Hair follicle dermal papilla cell (primary cell): ENCODE data around the gene TMPRSS5. TPM values are rescaled to one million over a fixed set of nuclear protein-coding genes. Genes with fewer than 3 reads are reported as not detected.

Source experiments
- small RNA-seq: library from RNA; depleted of rRNA; stranded (forward); fragments of <200 nt; gene quantifications from one replicate; pipeline ENCODE3, GENCODE V24; 2012
- total RNA-seq: library from RNA; depleted of rRNA; stranded (reverse); fragments of >200 nt; gene quantifications from 2 replicates; pipeline ENCODE4 v1.2.3, GENCODE V29; 2012

TMPRSS5 gene
- 0.24 and 0.32 TPM in 2 replicates for total RNA-seq

DNA sequence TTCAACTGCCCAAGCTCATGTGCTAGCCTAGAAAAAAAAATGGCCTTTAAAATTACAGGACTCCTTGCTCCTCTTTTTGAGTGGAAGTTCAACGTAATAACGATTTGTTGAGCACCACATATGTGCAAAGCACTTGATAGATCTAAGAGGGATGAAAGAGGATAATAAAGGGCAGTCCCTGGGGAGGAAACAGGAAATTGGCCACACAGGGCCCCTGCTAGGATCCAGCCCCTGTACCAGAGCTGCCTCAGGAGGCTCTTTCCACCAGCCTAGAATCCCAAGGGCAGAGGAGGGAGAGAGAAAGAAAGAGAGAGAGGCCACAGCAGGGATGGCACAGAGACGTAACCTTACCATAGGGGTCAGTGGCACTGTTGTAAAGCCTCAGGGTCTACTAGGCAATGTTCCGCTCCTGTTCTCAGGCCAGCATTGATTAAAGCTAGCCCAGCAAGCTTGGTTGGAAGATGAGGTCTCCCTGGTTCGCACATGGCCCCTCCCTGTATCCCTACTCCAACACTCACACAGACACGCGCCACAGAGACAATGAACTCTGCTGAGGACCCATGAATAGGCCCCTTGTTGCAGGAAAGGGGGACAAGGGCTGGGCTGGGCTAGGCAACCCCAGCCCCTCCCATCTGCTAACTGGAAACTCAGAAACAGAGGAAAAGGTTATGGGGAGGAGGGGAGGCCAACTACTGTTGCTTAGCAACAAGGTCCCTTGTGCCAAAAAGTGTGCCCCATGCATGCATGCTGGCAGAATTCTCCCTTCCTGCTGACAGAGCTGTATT is at the start of gene TMPRSS5:
Gene TMPRSS5 (minus strand): TSS at position 438 of the 785 bp plus-strand sequence. CDS start 84 bp downstream, at position 354.

Small RNA genes within 50 kb of the gene (small RNA-seq; reads per million reads assigned to genes)
- gene RPS29P19, result not detected

Other genes with a start within 250 kb of the TMPRSS5 start
- not detected in 2 replicates for gene DRD2, start 230.9 kb downstream of the TMPRSS5 start, total RNA-seq
- gene ZW10, start 67.4 kb upstream of the TMPRSS5 start, total RNA-seq, result 18.3 and 21.4 TPM in 2 replicates
- not detected in 2 replicates for gene CLDN25, start 73.5 kb upstream of the TMPRSS5 start, total RNA-seq
- gene USP28, start 169.3 kb upstream of the TMPRSS5 start, total RNA-seq, result 23.6 and 33.6 TPM in 2 replicates
- not detected in 2 replicates for gene HTR3B, start 198.5 kb upstream of the TMPRSS5 start, total RNA-seq